ENCODE results near the gene USP20.

The USP20 gene

DNA sequence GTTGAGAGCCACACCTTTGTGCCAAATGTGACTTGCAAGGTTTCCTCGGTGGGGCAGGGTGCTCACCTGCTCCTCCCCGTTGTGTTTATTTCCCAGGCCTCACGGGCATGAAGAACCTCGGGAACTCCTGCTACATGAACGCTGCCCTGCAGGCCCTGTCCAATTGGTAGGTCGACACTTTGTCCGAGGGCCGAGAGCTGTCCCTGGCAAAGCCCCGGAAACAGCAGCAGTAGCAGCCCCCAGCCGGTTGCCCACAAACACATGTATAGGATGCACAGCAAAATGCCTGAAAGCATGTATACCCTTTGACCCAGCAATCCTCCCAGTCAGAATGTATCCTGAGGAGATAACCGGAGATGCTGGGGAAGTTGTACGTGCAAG is 26.2 kb downstream of the USP20 start:
- H3K4me3 ChIP-seq (ENCODE audit: low read depth, low read length): no peak overlapping the region
- no peak for DNase-seq (ENCODE audit: low read depth)
- TF ChIP-seq, protein P1, sequence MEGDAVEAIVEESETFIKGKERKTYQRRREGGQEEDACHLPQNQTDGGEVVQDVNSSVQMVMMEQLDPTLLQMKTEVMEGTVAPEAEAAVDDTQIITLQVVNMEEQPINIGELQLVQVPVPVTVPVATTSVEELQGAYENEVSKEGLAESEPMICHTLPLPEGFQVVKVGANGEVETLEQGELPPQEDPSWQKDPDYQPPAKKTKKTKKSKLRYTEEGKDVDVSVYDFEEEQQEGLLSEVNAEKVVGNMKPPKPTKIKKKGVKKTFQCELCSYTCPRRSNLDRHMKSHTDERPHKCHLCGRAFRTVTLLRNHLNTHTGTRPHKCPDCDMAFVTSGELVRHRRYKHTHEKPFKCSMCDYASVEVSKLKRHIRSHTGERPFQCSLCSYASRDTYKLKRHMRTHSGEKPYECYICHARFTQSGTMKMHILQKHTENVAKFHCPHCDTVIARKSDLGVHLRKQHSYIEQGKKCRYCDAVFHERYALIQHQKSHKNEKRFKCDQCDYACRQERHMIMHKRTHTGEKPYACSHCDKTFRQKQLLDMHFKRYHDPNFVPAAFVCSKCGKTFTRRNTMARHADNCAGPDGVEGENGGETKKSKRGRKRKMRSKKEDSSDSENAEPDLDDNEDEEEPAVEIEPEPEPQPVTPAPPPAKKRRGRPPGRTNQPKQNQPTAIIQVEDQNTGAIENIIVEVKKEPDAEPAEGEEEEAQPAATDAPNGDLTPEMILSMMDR (IDR thresholded peaks at IDR 0.05; ENCODE audit: insufficient read depth, low read depth, low read length, missing control alignments): no peak

DNA sequence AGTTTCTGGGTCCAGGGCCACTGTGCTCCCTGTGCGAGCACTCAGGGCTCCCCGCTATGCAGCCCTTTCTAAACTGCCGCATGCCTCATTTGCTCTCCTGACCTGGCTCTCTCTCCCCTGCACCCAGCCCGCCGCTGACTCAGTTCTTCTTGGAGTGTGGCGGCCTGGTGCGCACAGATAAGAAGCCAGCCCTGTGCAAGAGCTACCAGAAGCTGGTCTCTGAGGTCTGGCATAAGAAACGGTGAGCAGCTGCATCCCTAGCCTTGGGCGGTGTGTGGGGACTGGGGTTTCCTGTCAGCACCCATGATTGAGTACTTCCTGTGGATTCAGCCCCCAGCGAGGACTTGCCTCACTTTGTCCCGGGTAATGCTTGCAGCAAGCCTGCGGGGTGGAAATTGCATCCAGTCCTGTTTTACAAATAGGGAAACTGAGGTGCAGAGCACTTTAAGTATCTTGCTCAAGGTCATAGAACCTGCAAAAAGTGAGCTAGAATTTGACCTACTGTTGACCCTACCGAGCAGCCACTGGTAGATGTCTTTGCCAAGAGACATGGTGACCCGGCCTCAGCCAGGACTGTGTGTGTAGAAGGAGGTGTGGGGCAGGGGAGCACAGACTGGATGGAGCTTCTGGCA is 27.9 kb downstream of the USP20 start:
- TF ChIP-seq, protein P1 (IDR thresholded peaks at IDR 0.05; ENCODE audit: insufficient read depth, low read depth, low read length, missing control alignments): no peak
- DNase-seq (ENCODE audit: low read depth): no peak
- no peak overlapping the region for H3K4me3 ChIP-seq (ENCODE audit: low read depth, low read length)

DNA sequence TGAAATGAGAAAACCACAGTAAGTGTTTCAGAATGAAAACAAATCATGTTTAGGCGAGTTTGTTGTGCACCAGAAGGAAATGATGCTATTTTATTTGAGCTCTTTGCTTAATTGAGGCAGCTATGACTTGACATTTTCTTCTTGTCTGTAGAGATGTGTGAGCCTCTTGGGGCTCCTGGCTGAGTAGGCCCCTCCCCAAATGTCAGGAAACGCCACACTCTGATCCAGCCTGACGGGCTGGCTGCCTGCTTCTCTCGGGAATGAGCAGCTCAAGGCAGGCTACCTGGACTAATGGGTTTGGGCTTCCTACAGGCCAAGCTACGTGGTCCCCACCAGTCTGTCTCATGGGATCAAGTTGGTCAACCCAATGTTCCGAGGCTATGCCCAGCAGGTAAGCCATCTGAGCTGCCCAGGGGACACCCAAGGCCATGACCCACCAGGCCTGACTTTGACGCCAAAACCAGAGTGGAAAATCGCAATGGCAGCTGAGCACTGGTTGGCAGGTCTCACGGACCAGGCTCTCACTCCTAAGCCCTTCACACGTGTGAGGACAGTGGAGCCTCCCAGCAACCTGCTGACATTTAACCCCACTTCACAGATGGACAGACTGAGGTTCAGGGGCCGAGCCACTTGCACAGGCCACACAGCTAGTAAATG is 29.9 kb downstream of the USP20 start:
- TF ChIP-seq, protein P1 (IDR thresholded peaks at IDR 0.05; ENCODE audit: insufficient read depth, low read depth, low read length, missing control alignments): no peak
- H3K4me3 ChIP-seq (ENCODE audit: low read depth, low read length): no peak overlapping the region
- no peak for DNase-seq (ENCODE audit: low read depth)

DNA sequence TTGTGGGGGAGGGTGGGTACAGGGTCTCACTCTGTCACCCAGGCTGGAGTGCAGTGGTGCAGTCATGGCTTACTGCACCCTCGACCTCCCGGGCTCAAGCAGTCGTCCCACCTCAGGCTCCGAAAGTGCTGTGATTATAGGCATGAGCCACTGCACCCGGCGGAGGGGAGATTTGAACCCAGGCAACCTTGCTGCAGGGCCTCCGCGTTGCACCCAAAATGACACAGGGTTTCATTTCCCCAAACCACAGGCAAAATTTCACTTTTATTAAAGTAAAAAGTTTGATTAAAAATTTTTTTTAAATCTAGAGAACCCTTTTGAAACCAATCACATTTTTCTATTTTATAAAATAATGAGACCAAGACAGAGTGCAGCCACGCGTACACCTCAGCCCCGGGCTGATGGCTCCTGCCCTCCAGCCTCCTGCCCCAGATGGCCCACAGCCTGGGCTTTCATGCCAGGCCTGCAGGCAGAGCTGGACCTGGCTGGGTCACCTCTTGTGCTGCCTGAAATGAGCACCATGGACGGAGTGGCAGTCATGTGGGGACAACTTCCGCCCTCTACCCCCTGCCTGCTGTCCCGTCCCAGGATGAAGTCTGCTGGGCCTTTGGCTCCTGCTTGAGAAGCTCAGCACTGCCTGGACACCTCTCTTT is 30.5 kb downstream of the USP20 start:
- no peak overlapping the region for H3K4me3 ChIP-seq (ENCODE audit: low read depth, low read length)
- TF ChIP-seq, protein P1 (IDR thresholded peaks at IDR 0.05; ENCODE audit: insufficient read depth, low read depth, low read length, missing control alignments): no peak
- no peak for DNase-seq (ENCODE audit: low read depth)

DNA sequence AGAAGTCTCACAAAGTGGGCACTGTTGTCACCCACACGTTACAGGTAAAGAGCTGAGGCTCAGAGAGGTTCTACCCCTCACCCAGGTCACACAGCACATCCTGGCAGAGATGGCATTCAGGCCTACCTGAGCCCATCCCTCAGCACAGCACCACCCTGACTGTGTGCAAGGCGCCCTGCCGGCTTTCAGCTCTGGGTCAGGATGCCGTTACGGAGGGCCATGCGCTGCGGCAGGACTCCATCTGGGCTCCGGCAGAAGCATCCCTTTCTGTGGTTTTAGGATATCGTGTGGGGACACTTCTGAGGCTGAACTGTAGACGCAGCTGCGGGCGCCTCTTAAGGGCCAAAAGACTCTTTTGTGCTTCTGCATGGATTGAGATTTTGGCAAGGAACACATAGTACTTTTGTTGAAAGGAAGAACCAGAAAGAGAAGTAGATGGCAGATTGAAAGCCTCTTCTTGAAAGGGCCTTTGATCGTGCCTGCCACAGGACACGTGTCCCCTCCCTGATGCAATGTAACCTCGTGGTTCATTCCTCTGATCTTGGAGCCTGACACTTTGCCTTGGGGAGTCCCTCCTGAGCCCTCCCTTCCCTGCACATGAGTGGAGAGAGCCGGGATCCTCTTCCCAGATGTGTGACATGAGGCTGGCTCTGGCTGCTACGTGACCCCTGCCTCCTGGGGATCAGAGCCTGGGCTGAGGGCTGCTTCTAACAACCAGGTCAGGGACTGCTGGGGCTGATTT is 31.3 kb downstream of the USP20 start:
- no peak for DNase-seq (ENCODE audit: low read depth)
- TF ChIP-seq, protein P1 (IDR thresholded peaks at IDR 0.05; ENCODE audit: insufficient read depth, low read depth, low read length, missing control alignments): no peak
- H3K4me3 ChIP-seq (ENCODE audit: low read depth, low read length): no peak overlapping the region

DNA sequence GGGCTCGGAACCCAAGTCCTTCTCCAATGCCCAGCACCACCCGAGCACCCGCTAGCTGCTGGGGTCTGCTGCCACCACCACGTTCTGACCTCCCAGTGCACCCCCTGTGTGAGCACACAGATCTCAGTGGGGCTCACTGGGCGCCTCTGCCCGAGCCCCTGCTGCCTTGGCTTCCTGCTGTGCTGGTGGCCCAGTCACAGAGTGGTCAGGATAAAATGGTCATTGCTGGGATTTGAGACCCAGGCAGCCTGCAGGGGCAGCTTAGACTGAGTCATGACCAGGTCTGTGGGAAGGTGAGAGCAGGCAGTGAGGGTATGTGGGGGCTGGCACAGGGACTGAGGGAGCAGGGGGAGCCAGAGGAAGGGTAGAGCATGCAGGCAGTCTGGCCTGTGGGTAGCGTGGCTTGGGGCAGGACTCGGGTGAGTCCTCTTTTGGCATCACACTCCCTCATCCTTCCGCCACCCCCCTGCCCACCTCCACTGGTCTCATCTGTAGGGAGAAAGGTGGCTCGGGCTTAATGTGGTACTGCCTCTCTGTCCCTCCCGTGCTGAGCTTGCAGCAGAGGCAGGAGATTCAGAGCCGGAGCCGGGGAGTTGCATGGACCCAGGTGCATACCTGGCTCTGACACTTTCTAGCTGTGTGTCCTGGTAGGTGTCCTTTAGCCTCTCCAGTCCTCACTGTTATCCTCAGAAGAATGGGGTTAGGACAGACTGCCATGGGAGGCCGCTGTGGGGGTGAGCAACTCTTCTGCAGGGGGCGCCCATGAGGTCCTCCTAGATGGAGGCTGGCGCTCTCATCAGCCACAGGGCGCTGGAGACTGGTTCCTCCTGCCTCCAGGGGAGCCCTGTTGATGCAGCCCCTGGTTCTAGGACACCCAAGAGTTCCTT is 32.1 kb downstream of the USP20 start:
- TF ChIP-seq, protein P1 (IDR thresholded peaks at IDR 0.05; ENCODE audit: insufficient read depth, low read depth, low read length, missing control alignments): no peak
- DNase-seq (ENCODE audit: low read depth): no peak
- no peak overlapping the region for H3K4me3 ChIP-seq (ENCODE audit: low read depth, low read length)

Measured in GM12865 (cell line).